ENCODE data around the gene WFIKKN2. TPM values are rescaled to one million over a fixed set of nuclear protein-coding genes. Genes with fewer than 3 reads are reported as not detected.
"Not testable (repeated sequence)": the region's sequence is repeated elsewhere in the genome, so short reads cannot be mapped to it uniquely, and the experiment has no call there.

Gene WFIKKN2
- total RNA-seq, 1 experiment from 2014 or later = not detected

DNA sequence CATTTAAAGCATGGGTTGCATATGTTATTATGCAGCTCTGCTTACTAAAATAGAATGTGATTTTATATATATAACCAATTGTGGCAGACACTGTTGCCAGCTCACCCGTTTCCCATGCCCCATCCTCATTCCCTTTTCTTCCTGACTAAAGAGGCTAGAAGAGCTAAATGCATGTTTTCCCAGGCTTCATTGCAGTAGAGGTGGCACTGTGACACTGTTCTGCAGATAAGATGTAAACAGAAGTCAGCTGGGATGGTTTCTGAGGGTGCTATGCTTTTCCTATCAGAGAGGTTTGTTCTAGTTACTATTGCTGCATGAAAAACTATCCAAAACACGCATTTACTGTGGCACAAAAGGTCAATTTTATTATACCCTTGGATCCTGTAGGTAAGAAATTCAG is 36.5 kb downstream of the WFIKKN2 start:
- TF ChIP-seq EZH2 (IDR thresholded peaks at IDR 0.05; ENCODE audit: low read length, unreplicated experiment) = no peak
- no peak for ATAC-seq
- no TSS peak for BruUV-seq (replicated peaks)
- Histone ChIP-seq H2AFZ (ENCODE audit: low read length) (no peak overlapping the region), H3K9me3 (ENCODE audit: low read length) (no peaks in the 10 kb centered on the region), H3K27ac (ENCODE audit: low read length) (no peak overlapping the region), H3K9me2 (replicated peaks; ENCODE audit: low read length) (no peaks in the 10 kb centered on the region), H3K27me3 (ENCODE audit: low read length) (no peaks in the 10 kb centered on the region), H3K9ac (ENCODE audit: low read length) (no peak overlapping the region), H3K4me1 (ENCODE audit: insufficient read depth, low read length) (peaks cover 13% of the 10 kb centered on the region; the same call in 1 of the 2 replicates), H3K36me3 (ENCODE audit: low read depth, low read length) (no peaks in the 10 kb centered on the region), H3F3A (ENCODE audit: low read length, unreplicated experiment) (no peaks in the 10 kb centered on the region), H3K4me3 (ENCODE audit: low read length) (no peak overlapping the region), H3K4me2 (ENCODE audit: low read length) (no peak overlapping the region), H4K20me1 (ENCODE audit: low read length) (no peaks in the 10 kb centered on the region), H3K79me2 (ENCODE audit: low read length) (peaks cover 3% of the 10 kb centered on the region; the same call in 1 of the 2 replicates)
- no peak for DNase-seq
- POLR2A ChIA-PET (ENCODE audit: unreplicated experiment) = no interaction called here
- CTCF ChIA-PET = interaction anchor here (0.6 kb wide), 1 partner anchor 10 kb away, joined by 5 read pairs; no protein-coding TSS in a partner anchor
- intact Hi-C loops (cut with micrococcal nuclease) = no loop called here

DNA sequence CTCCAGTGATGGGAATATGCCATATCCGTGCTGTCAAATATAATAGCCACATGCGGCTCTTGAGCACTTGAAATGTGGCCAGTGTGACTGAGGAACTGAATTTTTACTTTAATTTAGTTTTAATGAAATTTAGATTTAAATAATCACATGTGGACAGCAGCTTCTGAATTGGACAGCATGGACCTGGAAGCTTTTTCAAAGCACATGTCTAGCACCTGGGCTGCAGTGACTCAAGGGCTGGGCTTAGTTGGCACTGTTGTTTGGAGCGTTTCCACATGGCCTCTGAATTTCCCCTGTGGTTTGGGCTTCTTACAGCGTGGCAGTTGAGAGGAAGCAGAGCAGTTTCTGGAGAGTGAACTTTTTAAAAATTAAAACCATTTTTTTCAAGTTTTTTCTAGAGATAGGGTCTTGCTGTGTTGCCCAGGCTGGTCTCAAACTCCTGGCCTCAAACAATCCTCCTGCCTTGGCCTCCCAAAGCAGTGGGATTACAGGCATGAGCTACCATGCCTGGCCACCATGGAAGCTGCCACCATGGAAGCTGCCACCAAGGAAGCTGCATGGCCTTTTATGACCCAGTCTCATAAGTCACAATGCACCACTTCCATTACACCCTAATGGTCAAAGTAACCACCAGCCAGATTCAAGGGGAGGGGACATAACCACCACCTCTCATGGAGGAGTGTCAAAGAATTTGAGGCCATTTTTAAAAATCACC is 37.5 kb downstream of the WFIKKN2 start:
- Histone ChIP-seq H3K36me3 (ENCODE audit: low read depth, low read length) (no peaks in the 10 kb centered on the region), H3K4me2 (ENCODE audit: low read length) (no peak overlapping the region), H3K9me2 (replicated peaks; ENCODE audit: low read length) (no peaks in the 10 kb centered on the region), H3K9ac (ENCODE audit: low read length) (no peak overlapping the region), H3K4me3 (ENCODE audit: low read length) (no peak overlapping the region), H3K79me2 (ENCODE audit: low read length) (peaks cover 3% of the 10 kb centered on the region; the same call in 1 of the 2 replicates), H3K4me1 (ENCODE audit: insufficient read depth, low read length) (peaks cover 10% of the 10 kb centered on the region; the same call in 1 of the 2 replicates), H3K27ac (ENCODE audit: low read length) (no peak overlapping the region), H3K27me3 (ENCODE audit: low read length) (no peaks in the 10 kb centered on the region), H2AFZ (ENCODE audit: low read length) (no peak overlapping the region), H4K20me1 (ENCODE audit: low read length) (no peaks in the 10 kb centered on the region), H3K9me3 (ENCODE audit: low read length) (no peaks in the 10 kb centered on the region), H3F3A (ENCODE audit: low read length, unreplicated experiment) (no peaks in the 10 kb centered on the region)
- BruUV-seq (replicated peaks) = no TSS peak
- TF ChIP-seq, protein P1, sequence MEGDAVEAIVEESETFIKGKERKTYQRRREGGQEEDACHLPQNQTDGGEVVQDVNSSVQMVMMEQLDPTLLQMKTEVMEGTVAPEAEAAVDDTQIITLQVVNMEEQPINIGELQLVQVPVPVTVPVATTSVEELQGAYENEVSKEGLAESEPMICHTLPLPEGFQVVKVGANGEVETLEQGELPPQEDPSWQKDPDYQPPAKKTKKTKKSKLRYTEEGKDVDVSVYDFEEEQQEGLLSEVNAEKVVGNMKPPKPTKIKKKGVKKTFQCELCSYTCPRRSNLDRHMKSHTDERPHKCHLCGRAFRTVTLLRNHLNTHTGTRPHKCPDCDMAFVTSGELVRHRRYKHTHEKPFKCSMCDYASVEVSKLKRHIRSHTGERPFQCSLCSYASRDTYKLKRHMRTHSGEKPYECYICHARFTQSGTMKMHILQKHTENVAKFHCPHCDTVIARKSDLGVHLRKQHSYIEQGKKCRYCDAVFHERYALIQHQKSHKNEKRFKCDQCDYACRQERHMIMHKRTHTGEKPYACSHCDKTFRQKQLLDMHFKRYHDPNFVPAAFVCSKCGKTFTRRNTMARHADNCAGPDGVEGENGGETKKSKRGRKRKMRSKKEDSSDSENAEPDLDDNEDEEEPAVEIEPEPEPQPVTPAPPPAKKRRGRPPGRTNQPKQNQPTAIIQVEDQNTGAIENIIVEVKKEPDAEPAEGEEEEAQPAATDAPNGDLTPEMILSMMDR (conservative IDR thresholded peaks at IDR 0.05; ENCODE audit: low read depth, low read length) = no peak
- TF ChIP-seq EZH2phosphoT487 (IDR thresholded peaks at IDR 0.05; ENCODE audit: borderline replicate concordance, low read length) (no peak), EZH2 (IDR thresholded peaks at IDR 0.05; ENCODE audit: low read length, unreplicated experiment) (no peak)
- ATAC-seq (no peak), DNase-seq (no peak)
- ChIA-PET CTCF (interaction anchor here (0.6 kb wide), 1 partner anchor 90 kb away, joined by 3 read pairs; no protein-coding TSS in a partner anchor), POLR2A (ENCODE audit: unreplicated experiment) (no interaction called here)
- intact Hi-C loops (cut with micrococcal nuclease) = no loop called here

DNA sequence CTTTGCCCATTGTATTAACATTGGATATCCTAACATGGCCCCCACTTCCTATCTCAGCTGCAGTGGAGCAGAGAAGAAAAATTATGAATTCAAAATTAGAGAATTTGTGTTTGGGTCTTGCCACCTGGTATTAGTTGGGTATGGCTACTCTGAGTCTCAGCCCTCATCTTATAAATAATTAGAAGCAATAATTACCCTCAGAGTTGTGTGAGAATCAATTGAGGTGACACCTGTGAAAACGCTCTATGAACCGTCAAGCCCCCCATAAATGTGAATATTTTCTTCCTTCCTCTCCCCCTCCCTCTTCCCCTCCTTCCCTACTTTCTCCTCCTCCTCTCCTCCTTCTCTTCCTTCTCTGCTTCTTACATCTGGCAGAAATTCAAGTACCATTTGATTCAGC is 39.7 kb downstream of the WFIKKN2 start:
- H3K9ac ChIP-seq (ENCODE audit: low read length) = no peak overlapping the region
- no peaks in the 10 kb centered on the region for H4K20me1 ChIP-seq (ENCODE audit: low read length)
- TF ChIP-seq EZH2phosphoT487 (IDR thresholded peaks at IDR 0.05; ENCODE audit: borderline replicate concordance, low read length) (no peak), EZH2 (IDR thresholded peaks at IDR 0.05; ENCODE audit: low read length, unreplicated experiment) (no peak)
- TF ChIP-seq, protein P1 (conservative IDR thresholded peaks at IDR 0.05; ENCODE audit: low read depth, low read length) = no peak
- H3K4me2 ChIP-seq (ENCODE audit: low read length) = no peak overlapping the region
- ChIA-PET POLR2A (ENCODE audit: unreplicated experiment) (no interaction called here), CTCF (no interaction called here)
- H3F3A ChIP-seq (ENCODE audit: low read length, unreplicated experiment) = no peaks in the 10 kb centered on the region
- no peak overlapping the region for H3K4me3 ChIP-seq (ENCODE audit: low read length)
- ATAC-seq (no peak), DNase-seq (no peak)
- BruUV-seq (replicated peaks) = no TSS peak
- no peak overlapping the region for H3K27ac ChIP-seq (ENCODE audit: low read length)
- no peaks in the 10 kb centered on the region for H3K79me2 ChIP-seq (ENCODE audit: low read length)
- no peaks in the 10 kb centered on the region for H3K9me2 ChIP-seq (replicated peaks; ENCODE audit: low read length)
- intact Hi-C loops (cut with micrococcal nuclease) = loop anchor here (1.0 kb wide), 1 partner anchor 8 kb away; no protein-coding TSS in a partner anchor
- no peaks in the 10 kb centered on the region for H3K36me3 ChIP-seq (ENCODE audit: low read depth, low read length)
- H2AFZ ChIP-seq (ENCODE audit: low read length) = no peak overlapping the region
- no peaks in the 10 kb centered on the region for H3K27me3 ChIP-seq (ENCODE audit: low read length)
- H3K9me3 ChIP-seq (ENCODE audit: low read length) = no peaks in the 10 kb centered on the region
- no peaks in the 10 kb centered on the region for H3K4me1 ChIP-seq (ENCODE audit: insufficient read depth, low read length)

DNA sequence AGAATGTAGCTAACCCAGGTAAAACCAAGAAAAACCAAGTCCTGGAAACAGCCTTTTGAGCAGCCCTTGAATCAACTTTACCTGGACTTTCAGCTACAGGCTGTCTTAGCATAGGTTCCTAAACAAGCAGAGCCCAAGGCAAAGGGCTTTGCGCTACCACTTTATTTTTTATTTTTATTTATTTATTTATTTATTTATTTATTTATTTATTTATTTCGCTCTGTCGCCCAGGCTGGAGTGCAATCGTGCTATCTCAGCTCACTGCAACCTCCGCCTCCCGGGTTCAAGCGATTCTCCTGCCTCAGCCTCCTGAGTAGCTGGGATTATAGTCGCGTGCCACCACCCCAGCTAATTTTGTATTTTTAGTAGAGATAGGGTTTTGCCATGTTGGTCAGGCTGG is 41.7 kb downstream of the WFIKKN2 start:
- not testable (repeated sequence) for H3K9me2 ChIP-seq (replicated peaks; ENCODE audit: low read length)

More for the DNA sequence above, 41.7 kb downstream of the WFIKKN2 start:
- BruUV-seq (replicated peaks); H3K4me3 ChIP-seq (ENCODE audit: low read length); intact Hi-C loops (cut with micrococcal nuclease); DNase-seq; H3K79me2 ChIP-seq (ENCODE audit: low read length); H3F3A ChIP-seq (ENCODE audit: low read length, unreplicated experiment); H3K36me3 ChIP-seq (ENCODE audit: low read depth, low read length); H3K9ac ChIP-seq (ENCODE audit: low read length); H2AFZ ChIP-seq (ENCODE audit: low read length); H3K4me2 ChIP-seq (ENCODE audit: low read length); H4K20me1 ChIP-seq (ENCODE audit: low read length); ATAC-seq; H3K4me1 ChIP-seq (ENCODE audit: insufficient read depth, low read length); H3K27me3 ChIP-seq (ENCODE audit: low read length); H3K9me3 ChIP-seq (ENCODE audit: low read length); POLR2A ChIA-PET (ENCODE audit: unreplicated experiment); H3K27ac ChIP-seq (ENCODE audit: low read length): not testable (repeated sequence)
- CTCF ChIA-PET = interaction anchor here (0.6 kb wide), 1 partner anchor 504 kb away, joined by 3 read pairs; the partner anchor contains the start of gene EME1

Measured in PC-3 (cell line).